GM18520 (cell line): Measurements from ENCODE around the gene B4GALNT3.

Experiments
- ATAC-seq: cut with Tn5 transposase; IDR thresholded peaks from one replicate; pipeline ENCODE4 v1.9.1; 2021; ENCODE audit not compliant: unreplicated experiment

Gene B4GALNT3

DNA sequence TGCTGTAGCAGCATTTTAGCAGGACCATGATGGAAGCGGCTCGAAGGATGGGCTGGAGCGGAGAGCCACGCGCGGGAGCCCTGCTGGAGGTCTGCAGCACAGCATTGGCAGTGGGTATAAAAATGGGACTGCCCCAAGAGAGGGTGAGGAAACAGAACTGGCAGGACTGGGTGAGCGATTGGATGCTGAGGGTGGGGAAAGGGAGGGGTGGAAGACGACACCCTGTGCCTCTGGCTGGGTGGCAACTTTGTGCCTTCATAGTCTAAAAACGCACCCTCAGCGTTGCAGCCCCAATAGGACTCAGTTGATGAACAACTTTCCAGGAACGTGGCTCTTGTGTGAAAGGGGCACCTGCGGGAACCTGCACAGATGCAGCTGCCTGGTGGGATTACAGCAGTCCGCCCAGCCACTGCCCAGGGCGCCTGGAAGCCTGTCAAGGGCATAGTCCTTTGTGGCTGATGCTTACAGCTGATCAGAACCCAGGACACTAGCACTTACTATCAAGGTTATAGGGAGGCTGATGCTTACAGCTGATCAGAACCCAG lies 130.5 kb downstream of the B4GALNT3 start:
- ATAC-seq: no peak

DNA sequence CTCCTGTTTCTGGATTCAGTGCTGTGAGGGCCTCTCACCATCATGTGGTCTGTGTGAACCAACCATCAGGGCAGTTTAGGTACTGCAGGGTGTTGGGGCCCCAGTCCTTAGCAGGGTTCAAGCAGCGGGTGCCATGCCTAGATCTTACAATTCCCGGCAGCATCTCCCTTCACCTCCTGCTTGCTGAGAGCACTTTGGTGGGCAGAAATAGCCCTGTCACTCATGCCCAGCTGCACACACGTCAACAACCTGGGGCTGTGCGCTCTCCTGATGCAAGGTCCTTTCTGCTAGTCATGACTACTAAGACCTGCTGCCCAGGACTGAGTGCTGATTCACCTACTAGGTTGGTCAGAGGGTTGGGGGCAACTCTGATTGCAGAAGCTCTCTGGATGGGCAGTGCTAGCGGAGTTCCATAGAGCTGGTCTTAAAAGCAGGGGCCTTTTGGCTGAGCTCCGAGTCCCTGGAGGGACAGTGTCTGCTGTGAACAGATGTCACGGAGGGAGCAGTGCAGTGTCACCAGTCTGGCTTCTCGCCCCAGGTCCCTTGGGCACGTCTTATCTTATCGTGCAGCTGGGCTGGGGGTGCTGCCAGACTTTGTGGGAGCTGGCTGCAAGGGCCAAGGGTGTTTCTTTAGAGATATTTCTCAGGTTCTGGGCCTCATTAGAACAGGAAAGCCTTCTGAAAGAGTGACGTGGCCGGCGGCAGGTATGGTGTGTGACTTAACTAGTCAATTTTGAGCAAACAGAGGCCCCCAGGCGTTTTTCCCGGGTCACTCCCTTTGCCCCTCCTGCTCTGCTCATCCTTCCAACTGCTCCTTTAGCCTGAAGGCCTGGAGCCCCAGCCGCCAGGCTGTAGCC lies 131.7 kb downstream of the B4GALNT3 start:
- ATAC-seq: no peak

DNA sequence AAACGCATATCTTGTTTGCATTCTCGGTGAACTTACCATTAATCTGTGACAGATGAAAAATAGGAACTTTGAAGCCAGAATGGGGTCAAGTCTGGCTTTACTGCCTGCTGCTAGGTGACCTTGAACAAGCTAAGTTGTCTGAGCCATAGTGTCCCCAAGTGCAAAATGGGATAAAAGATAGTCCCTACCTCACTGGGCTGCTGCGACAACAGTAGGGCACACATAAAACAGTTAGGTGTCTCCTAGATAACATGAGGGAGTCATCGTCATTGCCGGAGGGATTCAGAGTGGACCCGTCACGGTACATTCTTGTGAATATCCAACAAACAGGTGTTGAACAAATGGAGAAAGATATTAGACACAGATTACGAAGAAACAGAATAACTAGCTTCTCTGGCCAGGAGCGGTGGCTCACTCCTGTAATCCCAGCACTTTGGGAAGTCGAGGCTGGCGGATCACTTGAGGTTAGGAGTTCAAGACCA lies 132.3 kb downstream of the B4GALNT3 start:
- no peak for ATAC-seq

DNA sequence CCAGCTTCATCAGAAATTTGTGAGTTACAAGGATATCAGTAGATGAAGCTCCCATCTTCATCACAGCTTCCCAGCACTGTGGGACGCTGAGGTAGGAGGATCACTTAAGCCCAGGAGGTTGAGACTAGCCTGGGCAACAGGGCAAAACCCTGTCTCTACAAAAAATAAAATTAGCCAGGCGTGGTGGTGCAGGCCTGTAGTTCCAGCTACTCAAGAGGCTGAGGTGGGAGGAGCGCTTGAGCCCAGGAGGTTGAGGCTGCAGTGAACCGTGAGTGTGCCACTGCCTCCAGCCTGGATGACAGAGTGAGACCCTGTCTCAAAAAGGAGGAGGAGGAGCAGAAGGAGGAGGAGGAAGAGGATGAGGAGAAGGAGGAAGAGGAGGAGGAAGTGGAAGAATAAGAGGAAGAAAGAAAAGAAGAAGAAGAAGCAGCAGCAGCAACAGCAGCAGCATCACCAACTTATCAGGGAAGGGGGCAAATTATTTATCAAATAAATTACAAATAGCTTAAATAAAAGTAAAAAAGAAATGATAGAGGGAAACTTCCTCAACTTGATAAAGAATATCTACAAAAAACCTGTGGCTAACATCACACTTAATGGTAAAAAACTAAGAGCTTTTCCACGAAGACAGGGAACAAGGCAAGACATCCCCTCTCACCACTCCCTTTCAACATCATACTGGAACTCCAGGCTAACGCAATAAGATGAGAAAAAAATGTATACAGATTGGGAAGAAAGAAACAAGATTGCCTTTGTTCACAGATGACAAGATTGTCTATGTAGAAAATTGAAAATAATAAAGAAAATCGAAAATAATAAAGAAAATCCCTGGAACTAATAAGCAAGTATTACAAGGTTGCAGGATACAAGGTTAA lies 133.9 kb downstream of the B4GALNT3 start:
- no peak for ATAC-seq

DNA sequence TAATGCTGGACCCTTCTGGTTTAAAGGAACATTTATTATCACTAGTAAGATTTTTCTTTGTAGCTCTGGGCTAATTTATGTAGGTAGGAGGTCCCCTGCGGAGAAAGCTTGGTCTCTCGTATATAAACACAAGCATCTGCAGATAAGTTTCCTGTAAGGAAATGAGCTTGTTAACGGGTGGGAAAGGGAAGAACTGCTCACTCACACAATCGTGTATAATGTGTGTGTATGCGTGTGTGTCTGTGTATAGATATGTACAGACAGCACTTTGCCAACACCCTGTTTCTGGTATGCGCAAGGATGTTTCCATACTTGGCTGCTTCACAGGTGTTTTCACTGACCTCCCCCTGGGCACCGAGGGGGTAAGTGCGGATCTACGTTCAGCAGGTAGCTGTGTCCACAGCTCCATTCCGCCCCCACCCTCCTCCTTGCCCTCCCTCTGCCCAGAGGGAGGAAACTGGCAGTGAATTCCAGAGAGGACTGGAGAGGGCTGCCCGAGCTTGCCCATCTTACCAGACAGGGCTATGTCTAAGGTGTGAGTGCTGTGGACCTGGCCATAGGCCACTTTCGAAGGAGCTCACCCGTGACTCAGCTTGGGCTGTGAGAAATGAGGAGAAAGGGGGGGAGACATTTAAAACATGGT lies 138.3 kb downstream of the B4GALNT3 start:
- no peak for ATAC-seq

DNA sequence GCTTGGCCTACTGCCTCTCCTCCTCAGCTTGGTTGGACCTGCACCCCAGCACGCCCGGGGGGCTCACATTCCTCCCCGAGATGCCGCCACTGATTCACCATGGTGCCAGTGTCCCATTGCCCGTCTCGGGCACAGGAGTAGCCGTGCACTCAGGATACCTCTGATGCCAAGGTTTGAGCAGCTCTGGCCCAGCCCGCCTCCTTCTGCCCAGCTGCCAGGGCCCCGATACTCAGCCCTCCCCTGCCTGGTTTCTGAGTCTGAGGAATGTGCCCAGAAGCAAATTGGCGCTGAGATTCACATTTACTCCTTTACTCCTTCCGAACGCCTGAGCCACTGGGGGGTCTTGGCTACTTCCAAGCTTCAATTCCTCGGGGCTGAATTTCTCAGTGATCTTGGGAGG lies 140.0 kb downstream of the B4GALNT3 start:
- no peak for ATAC-seq

DNA sequence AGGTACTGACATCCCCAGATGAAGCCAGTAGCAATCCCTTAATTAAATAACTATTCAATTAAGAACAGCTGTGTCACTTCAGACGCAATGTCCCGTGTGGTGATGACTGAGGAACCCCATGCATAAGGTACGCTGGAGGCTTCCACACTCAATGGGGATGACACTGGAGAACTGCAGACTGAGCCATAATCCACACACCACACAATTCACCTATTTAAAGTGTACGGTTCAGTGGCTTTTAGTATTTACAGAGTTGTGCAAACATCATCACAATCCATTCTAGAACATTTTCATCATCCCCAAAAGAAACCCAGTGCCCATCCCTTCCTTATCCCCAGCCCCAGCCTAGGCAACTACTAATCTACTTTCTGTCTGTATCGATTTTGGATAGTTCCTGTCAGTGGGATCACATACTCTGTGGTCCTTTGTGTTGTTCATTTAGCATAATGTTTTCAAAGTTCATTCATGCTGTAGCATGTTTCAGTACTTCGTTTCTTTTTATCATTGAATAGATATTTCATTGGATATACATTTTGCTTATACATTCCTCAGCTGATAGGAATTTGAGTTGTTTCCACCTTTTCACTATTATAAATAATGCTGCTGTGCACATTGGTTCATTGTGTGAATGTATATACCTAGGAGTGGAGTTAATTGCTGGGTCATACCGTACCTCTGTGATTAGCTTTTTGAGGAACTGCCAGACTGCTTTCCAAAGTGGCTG lies 142.4 kb downstream of the B4GALNT3 start:
- no peak for ATAC-seq

DNA sequence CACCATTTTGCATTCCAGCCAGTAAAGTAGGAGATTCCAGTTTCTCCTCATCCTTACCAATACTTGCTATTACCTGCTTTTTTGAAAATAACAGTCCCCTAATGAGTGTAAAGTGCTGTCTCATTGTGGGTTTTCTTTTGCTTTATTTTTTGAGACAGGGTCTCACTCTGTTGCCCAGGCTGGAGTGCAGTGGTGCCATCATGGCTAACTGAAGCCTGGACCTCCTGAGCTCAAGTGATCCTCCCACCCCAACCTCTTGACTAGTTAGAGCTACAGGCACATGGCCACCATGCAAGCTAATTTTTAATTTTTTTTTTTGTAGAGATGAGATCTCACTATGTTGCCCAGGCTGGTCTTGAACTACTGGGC lies 142.9 kb downstream of the B4GALNT3 start:
- ATAC-seq: no peak

DNA sequence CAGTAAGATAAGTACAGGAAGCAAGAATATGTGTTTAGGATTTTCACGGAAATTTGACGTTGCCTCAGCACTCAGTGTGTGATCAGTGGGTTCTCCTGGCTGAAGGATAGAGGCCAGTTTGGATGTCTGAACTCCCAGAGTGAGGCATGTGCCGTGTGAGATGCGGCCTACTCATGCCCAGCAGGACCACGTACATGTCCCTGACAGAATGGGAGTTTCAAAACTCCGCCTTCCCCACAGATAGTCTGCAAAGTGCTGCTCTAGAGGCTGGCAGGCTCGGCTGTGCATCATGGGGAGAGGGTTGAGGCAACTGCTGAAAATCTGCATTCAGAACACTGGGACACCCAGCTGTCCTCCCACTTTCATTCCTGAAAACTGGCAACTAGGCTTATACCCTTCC lies 145.2 kb downstream of the B4GALNT3 start:
- ATAC-seq: no peak

DNA sequence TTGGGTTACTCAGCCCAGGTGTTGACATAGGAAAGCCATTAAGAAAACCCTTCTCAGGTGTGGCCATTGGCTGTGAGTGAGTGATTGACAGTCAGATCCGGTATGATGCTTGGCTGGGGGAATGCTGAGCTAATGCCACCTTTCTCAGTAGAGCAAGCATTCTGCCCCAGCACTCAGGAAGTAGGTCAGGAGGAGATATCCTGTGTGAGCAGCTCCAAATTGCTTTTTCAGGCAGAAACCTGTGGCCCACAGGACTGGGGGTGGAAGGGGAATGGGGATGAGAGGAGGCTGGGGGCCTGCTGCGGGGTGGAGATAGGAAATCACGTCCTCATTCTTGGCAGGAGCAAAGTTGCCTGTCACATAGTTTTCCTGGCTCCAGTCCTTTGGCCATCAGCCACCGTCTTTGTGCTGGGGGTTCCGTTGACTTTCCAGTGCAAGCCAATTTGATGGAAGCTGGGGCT lies 147.8 kb downstream of the B4GALNT3 start:
- no peak for ATAC-seq

DNA sequence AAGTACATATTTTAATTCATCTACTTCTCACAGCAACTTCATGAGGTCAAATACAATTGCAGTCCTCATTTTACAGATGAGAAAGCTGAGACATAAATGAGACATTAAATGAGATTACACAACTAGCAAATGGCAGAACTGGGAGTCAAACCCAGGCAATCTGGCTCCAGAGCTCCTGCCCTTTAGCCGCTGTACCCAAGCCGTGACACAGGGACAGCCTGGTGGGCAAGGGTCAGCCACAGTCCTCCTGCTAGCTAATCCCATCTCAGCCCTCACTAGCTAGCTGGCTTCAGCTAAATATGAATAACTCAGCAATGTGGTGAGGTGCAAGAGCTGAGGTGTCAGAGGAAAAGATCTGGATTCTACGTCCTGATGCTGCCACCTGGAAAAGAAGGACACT lies 148.7 kb downstream of the B4GALNT3 start:
- ATAC-seq: no peak

DNA sequence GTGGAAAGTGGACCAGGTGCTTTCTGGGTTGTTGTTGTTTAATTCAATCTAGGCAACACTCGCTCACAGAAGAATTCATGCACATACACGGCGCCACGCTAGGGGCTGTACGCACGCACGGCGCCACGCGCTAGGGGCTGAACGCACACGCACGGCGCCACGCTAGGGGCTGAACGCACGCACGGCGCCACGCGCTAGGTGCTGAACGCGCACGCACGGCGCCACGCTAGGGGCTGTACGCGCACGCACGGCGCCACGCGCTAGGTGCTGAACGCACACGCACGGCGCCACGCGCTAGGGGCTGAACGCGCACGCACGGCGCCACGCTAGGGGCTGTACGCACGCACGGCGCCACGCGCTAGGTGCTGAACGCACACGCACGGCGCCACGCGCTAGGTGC lies 149.2 kb downstream of the B4GALNT3 start:
- no peak for ATAC-seq

DNA sequence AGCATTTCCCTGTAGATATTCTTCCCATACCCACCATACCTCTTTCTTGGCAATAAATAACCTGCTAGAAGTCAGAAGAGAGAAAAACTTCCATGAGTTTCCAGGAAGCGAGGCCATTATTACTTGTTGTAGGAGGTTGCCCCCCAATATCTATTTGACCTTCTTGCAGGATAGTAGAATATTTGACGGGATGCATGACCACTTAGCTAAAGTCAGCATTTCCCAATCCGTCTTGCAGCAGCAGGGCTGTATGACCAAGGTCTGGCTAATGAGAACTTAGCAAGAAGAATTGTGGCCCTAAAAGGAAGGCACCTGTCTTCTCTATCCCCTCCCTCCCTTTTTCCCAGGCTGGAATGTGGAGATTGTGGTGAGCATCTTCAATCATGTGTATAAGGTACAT lies 152.0 kb downstream of the B4GALNT3 start:
- no peak for ATAC-seq

DNA sequence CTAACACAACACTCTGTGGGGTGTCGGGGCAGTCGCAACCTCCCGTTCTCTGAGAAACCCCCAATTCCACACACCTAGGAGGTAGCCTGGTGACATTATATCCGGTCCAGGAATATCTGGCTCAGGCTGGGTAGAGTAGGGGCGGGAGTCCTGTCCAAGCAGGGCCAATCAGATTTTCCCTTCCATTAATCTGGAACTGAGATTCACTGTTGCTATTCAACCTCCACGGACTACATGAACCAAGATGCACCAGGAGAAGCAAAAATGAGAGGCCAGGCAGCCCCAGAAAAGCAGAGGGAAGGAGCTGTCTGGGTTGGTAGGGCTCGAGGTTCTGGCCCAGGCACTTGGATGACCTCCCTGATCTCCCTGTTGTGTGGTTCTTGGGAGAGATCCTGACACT lies 152.6 kb downstream of the B4GALNT3 start:
- ATAC-seq: no peak

DNA sequence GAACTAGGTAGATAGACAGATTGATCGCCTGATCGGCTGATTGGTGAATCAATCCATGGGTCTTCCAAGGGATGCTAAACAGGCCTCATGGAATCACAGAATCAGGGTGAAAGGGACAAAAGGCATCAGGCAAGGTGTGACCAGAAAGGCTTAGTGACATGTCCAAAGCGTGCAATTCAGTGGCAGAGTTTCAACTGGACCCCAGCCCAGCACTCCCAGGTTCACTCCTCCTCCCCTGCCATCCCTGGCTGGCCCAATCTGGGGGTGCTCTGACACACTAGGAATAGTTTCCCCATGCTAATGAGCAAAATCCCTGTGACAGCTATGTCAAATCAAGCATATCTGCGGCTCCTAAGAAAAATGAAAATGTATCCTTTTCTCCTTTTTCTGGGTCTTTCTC lies 153.1 kb downstream of the B4GALNT3 start:
- ATAC-seq: no peak
